ENCODE data around the gene FOXP3. TPM values are rescaled to one million over a fixed set of nuclear protein-coding genes. Genes with fewer than 3 reads are reported as not detected.

FOXP3 gene
- total and polyA plus RNA-seq, 2 of the 8 experiments (the other 6 are each of a cell fraction or from before 2014, with no cell fraction given), result 0.37 to 0.54 TPM

- no peaks in the 10 kb centered on the region for H3K79me2 ChIP-seq (ENCODE audit: control insufficient read depth in 1 of 2, insufficient read depth in 2 of 2, low read length in 2 of 2)
- no peaks in the 10 kb centered on the region for H3K23me2 ChIP-seq (ENCODE audit: low read depth, low read length)
- H4K20me1 ChIP-seq (replicated peaks in 1 of 2; ENCODE audit: control insufficient read depth in 1 of 2, insufficient read depth in 2 of 2, low read length in 2 of 2), result no peaks in the 10 kb centered on the region
- POLR2A ChIA-PET (ENCODE audit: partially characterized antibody), result no interaction called here
- FAIRE-seq (no peak), DNase-seq (ENCODE audit: low read depth in 1 of 2, low spot score in 2 of 2) (no peak)
- H3K27me3 ChIP-seq (replicated peaks in 1 of 4; ENCODE audit: control insufficient read depth in 3 of 4, extremely low read depth in 1 of 4, insufficient read depth in 3 of 4, low read length in 3 of 4), result no peaks in the 10 kb centered on the region
- no peak within 1 kb of the TSS for H3K27ac ChIP-seq (ENCODE audit: low read depth, low read length)
- H2BK12ac ChIP-seq (ENCODE audit: low read depth, low read length), result no peak within 1 kb of the TSS
- H2BK20ac ChIP-seq (ENCODE audit: low read length), result no peak within 1 kb of the TSS
- no peak within 1 kb of the TSS for H3K23ac ChIP-seq (ENCODE audit: insufficient read length)
- H2BK5ac ChIP-seq (ENCODE audit: low read depth, low read length), result no peak within 1 kb of the TSS
- H3K4me3 ChIP-seq (ENCODE audit: extremely low read depth in 1 of 4, insufficient read depth in 2 of 4, low read depth in 3 of 4, low read length in 4 of 4), result no peak within 1 kb of the TSS
- H3K9me3 ChIP-seq (ENCODE audit: insufficient read depth in 2 of 2, low read depth in 1 of 2, low read length in 1 of 2), result no peaks in the 10 kb centered on the region
- H4K5ac ChIP-seq (ENCODE audit: insufficient read length, low read depth, low read length), result no peak within 1 kb of the TSS
- no peak within 1 kb of the TSS for H2BK120ac ChIP-seq (replicated peaks; ENCODE audit: low read depth, low read length)
- H3K4ac ChIP-seq (replicated peaks; ENCODE audit: insufficient read length, low read depth, low read length), result no peak within 1 kb of the TSS
- no peak within 1 kb of the TSS for H3K56ac ChIP-seq (replicated peaks; ENCODE audit: insufficient read length, low read depth, low read length)
- no peak within 1 kb of the TSS for H3K14ac ChIP-seq (ENCODE audit: insufficient read length)
- no peak within 1 kb of the TSS for H3K9ac ChIP-seq (replicated peaks in 1 of 4; ENCODE audit: extremely low read depth in 1 of 4, low read depth in 3 of 4, low read length in 3 of 4)
- peaks cover 0 to 5% (median 0%) of the 10 kb centered on the region in 4 experiments; a peak in 1 of 7 replicates for H3K4me1 ChIP-seq (replicated peaks in 1 of 4; ENCODE audit: control insufficient read depth in 3 of 4, insufficient read depth in 4 of 4, low read length in 3 of 4)
- no peak within 1 kb of the TSS for H3K4me2 ChIP-seq (ENCODE audit: insufficient read depth in 1 of 2, low read depth in 2 of 2, low read length in 2 of 2)
- CTCF ChIA-PET (ENCODE audit: partially characterized antibody), result no interaction called here
- no peak within 1 kb of the TSS for H4K91ac ChIP-seq (replicated peaks; ENCODE audit: insufficient read length, low read length)
- H3K18ac ChIP-seq (ENCODE audit: extremely low read depth, low read length), result no peak within 1 kb of the TSS
- 80% methylated on average over 1 of the region's 15 CpGs; no CpG with 5 or more reads in 1 of the 2 experiments for WGBS, 2 experiments (ENCODE audit: extremely low coverage in 1 of 2, insufficient coverage in 1 of 2, insufficient read length in 1 of 2, insufficient replicate concordance in 2 of 2, low coverage in 1 of 2, low lambda C conversion rate in 2 of 2, missing lambda C conversion rate in 1 of 2)
- no peak within 1 kb of the TSS for H4K8ac ChIP-seq (ENCODE audit: extremely low read depth, insufficient read depth, low read length)
- no peaks in the 10 kb centered on the region for H3K79me1 ChIP-seq (ENCODE audit: low read depth, low read length)
- no peak within 1 kb of the TSS for H2AK5ac ChIP-seq (ENCODE audit: low read depth, low read length)
- H3K36me3 ChIP-seq (ENCODE audit: control insufficient read depth in 2 of 4, insufficient read depth in 4 of 4, low read length in 3 of 4), result no peaks in the 10 kb centered on the region
- no peak within 1 kb of the TSS for H2AFZ ChIP-seq (ENCODE audit: low read length)
- TF ChIP-seq SP1 (IDR thresholded peaks at IDR 0.05; ENCODE audit: low read depth, low read length) (no peak), TBP (IDR thresholded peaks at IDR 0.05; ENCODE audit: low read depth, low read length) (no peak), GTF2F1 (IDR thresholded peaks at IDR 0.05; ENCODE audit: borderline replicate concordance, low read depth, low read length) (no peak), RXRA (IDR thresholded peaks at IDR 0.05; ENCODE audit: insufficient read depth, low read depth, low read length) (no peak), KDM5A (IDR thresholded peaks at IDR 0.05; ENCODE audit: low read length) (no peak), RFX5 (IDR thresholded peaks at IDR 0.05; ENCODE audit: borderline replicate concordance, low read depth, low read length) (no peak)
- no peak within 1 kb of the TSS for H2BK15ac ChIP-seq (ENCODE audit: low read length)
Observed at GRCh38 chrX:49303346-49303745, 38.8 kb upstream of the FOXP3 start, which contains the start of gene GAGE10. Gene GAGE10, plus strand, starts transcription at chrX:49303646. Its CDS starts 1,214 bp downstream, at chrX:49304860.

Data from H1 (cell line).